GM18517 (cell line): ENCODE data around the gene C3orf80.
"Not testable (repeated sequence)": the region's sequence is repeated elsewhere in the genome, so short reads cannot be mapped to it uniquely, and the experiment has no call there.

Experiments
- ATAC-seq: cut with Tn5 transposase; IDR thresholded peaks from one replicate; pipeline ENCODE4 v1.9.1; 2021; ENCODE audit warnings: mild to moderate bottlenecking, moderate library complexity; ENCODE audit not compliant: unreplicated experiment

The C3orf80 gene

DNA sequence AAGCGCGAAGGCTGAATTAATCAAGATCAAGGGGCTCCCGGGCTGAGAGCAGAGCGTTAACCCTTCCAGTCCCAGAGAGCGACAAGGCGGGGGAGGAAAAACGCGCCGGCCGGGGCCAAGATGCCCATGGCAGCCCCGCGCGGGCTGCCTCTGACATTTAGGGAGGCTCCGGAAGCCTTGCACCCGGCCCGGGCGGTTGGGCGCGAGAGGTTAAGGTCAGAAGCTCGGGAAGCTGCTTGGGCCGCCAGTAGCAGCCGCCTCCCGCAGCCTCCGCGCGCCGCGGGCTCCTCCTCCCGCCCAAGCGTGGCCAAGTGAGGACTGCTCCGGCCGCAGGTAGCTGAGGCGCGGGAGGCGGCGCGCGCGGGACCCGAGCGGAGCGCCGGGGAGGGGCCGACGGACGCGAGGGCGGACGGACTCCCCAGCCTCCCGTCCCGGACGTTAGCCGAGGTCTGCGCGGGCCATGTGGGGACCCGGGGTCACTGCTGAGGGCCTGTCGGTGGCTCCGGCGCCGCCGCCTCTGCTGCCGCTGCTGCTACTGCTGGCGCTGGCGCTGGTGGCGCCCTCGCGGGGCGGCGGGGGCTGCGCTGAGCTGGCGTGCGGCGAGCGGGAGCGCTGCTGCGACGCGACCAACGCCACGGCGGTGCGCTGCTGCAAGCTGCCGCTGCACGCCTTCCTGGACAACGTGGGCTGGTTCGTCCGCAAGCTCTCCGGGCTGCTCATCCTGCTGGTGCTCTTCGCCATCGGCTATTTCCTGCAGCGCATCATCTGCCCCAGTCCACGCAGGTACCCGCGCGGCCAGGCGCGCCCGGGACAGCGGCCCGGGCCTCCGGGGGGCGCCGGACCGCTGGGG, at the start of gene C3orf80:
Gene C3orf80, plus strand, starts transcription at position 247 of the 850 bp plus-strand sequence. Its CDS starts 214 bp downstream, at position 461.
- ATAC-seq, result peak; percentile 73

DNA sequence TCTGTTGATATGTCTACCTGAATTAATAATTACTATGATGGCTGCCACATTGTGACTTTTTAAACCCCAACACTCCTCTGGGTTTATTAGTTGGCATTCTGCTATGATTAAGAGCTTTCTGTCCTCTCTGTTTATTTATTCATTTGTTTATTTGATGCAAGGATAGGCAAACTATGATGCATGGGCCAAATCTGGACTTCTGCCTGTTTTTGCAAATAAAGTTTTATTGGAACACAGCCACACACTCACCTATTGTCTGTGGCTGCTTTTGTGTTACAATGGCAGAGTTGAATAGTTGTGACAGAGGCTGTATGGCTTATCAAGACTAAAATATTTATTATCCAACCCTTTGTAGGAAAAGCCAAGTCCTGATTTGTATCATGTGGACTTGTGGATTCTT, 48.3 kb upstream of the C3orf80 start:
- ATAC-seq, result no peak

DNA sequence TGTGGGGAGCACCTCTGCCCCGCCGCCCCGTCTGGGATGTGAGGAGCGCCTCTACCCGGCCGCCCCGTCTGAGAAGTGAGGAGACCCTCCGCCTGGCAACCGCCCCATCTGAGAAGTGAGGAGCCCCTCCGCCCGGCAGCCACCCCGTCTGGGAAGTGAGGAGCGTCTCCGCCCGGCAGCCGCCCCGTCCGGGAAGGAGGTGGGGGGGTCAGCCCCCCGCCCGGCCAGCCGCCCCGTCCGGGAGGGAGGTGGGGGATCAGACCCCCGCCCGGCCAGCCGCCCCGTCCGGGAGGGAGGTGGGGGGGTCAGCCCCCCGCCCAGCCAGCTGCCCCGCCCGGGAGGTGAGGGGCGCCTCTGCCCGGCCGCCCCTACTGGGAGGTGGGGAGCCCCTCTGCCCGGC, 46.6 kb upstream of the C3orf80 start:
- not testable (repeated sequence) for ATAC-seq

DNA sequence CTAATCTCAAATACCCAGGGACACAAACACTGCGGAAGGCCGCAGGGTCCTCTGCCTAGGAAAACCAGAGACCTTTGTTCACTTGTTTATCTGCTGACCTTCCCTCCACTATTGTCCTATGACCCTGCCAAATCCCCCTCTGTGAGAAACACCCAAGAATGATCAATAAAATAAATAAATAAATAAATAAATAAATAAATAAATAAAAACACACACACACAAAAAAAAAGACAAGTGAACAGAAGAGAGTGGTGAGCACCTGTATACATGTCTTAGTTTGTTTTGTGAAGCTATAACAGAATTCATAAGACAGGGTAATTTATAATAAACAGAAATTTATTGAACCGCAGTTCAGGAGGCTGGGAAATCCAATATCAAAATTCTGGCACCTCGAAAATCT, 45.8 kb upstream of the C3orf80 start:
- ATAC-seq, result not testable (repeated sequence)

DNA sequence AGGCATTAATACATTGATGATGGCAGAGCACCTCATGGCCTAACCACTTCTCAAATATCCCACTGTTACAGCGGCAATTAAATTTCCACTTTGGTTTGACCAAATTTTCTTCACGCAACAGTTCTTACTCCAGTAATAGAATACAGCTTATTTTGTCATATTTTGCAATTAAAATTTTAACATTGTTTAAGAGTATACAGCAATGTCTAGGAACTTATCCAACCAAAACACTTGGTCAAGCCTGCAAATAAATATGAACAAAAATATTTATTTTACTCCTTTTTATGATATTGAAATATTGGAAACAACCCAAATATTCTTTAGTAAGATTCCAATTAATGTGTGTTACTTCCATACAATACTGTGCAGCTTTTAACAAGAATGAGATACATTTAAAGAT, 45.3 kb upstream of the C3orf80 start:
- ATAC-seq, result no peak

DNA sequence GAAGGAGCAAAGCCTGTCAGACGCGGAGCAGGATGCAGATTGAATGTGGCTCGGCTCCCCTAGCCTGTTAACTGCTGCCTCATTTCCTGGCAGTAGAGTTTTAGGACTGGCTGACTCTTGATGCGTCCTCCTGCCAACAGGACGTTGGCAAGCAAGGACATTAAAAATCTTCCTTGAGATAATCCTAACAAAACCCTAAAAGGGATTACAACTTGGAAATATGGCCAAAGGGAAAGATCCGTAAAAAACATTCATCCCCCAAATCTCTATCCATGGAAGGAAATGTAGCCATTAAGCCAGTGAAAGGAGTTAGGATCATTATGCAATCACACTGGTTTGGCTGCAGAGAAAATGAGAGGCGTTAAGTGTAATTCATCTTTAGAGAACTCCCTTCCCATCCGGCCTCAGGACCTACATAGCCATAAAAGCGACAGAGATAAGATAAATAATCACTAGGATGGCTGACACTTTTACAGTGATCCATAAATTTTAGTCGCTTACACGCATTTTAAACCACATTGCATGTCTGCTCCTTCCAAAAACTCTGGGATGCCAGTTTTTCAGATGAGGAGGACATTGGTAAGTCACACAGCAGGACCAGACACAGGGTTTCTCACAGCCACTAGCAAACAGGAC, 44.5 kb upstream of the C3orf80 start:
- ATAC-seq, result no peak

DNA sequence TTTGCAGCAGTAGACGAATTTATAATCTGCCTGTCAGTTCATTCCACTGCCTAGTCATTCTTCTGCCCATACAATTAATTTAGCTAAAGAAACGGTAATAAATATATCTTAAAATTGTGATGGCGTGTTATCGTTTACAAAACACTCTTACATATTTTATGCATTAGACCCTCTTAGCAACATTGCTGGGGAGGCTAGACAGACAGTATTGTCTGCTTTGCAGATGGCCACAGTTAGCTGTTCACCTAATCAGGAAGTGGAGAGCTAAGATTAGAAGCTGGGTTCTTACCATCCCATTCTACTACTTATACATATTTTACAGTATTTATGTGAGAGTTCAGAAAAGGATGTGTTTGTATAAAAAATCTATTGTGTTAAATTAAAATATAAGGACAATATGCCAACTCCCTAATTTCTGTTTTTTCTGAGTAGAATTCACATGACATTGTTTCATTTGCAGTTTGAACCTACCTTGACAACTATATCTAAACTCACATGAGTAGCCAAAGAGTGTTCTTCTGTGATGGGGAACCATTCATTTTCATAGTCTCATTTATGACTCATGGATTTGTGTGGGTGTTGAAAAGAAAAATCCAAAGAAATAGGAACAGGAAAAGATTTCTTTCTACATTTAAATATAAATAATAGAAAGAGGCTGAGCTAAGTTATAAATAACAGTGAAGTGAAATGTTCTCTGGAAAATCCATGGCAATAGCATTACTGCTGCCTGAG, 41.7 kb upstream of the C3orf80 start:
- no peak for ATAC-seq

DNA sequence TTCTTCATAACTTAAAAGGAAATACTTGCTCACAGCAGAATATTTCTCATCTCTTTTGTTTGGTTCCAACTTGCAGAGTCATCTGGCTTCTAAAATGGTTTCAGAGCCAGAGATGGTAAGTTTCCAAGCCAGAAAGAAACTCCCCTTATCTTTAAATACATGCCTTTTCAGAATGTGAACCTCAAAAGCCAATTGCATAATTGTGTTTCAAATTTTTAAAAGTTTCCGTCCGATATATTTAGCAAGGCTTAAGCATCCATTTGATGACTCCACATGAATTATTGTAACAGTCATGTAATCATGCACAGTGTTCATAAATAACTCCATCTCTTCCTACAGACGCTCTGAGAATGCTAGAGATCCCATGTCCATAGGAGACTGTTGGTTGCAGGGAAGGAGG, 40.6 kb upstream of the C3orf80 start:
- ATAC-seq, result no peak

DNA sequence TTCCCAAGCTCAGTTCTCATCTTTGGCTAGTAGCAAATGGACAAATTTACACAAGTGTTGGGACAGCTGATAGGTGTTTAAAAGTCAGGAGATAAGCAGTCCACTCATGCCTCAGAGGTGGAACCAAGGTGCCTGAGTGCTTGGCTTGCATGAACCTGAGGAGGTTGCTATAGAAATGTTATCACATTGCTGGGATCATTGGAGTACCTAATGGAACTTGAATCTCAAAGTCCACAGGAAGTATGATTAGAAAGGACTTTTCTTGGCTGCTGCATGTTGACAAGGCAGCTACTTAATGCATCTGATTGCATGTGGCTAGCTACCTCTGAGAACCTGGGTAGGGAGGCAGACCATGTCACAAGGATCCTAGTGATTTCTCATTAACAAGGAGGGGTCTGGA, 39.5 kb upstream of the C3orf80 start:
- no peak for ATAC-seq

DNA sequence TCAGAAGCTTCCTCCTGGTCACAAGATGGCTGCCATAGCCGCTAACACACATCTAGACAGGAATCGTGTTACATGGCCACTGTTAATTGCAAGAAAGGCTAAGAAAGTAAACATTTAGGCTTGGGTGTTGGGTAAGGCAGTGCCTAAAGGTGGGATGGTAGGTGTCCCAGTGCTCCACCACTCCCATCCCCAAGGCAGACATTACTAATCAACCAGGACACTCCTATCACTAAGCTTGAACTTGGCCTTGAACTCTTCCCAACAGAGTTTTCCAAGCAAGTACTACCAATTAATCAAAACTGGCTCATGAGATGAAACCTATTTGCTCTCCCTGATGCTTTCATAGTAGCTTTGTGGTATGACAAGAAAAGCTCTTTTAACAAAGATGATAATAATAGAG, 37.9 kb upstream of the C3orf80 start:
- no peak for ATAC-seq

DNA sequence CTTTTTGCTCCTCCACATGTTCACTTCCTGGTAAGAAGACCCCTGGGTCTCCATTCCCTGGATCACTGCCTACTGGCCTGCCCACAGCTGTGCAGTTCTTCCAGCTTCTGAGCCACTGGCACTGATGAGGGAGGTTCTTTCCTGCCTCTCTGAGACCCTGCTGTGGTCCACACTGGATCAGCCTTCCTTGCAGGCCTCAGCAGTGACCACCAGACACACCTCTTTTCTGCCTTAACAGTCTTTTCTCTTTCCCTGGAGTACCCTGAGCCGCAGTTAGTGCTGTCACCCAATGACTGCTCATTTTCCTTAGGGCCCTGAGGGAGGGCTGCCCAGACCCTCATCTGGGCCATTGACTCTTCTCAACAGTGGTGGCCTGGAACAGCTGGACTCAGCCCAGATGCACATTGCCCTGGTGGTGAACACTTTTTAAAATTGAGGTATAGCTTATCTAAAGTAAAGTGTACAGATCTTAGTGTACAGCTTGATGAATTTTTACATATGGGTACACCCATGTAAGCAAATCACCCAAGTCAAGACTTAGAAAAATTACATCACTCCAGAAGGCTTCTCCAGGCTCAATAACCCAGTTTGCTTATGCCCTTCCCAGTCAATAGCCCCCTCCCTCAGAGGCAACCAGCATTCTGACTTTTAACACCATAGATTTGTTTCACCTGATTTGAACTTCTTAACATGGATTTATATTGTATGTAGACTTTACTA, 32.8 kb upstream of the C3orf80 start:
- ATAC-seq, result no peak

DNA sequence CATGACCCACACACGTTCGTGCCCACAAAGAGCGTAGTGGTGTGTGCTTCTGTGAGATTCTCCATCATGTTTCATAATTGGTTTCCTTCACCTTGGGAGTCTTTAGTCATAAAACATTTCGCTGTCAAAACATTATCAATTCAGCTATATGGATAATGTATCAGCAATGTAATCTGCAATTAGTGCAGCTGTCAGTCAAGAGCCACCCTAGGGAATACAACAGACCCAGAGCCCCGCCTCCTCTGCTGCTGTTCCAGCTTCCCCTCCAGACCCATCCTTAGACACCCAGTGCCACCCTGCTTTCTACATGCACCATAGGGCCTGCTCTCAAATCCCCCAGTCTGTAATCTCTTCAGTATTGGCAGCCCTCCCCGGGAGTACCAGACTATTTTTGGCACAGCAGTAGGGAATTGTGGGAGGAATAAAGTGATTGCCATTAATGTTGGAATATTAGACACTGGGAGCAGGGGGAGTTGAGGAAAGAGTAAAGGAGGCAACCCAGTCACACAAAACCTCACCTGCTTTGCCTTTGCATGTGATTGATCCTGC, 31.5 kb upstream of the C3orf80 start:
- ATAC-seq, result no peak

DNA sequence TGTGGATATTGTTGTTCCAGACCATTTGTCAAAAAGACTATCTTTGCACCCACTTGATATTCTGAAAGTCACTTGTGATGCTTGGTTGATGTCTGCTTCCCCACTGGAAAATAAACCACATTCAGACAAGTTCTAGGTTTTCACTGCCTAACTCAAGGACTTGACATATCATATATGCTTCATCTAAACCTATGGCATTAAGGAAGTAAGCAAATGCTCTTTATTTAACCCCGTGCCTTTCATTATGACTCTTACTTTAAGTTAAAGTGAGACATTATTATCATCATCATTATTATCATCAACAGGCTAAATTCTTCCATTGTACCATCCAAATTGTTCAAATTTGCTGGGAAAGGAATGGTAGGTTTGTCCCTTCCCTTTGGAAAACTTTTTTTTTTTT, 30.8 kb upstream of the C3orf80 start:
- ATAC-seq, result no peak

DNA sequence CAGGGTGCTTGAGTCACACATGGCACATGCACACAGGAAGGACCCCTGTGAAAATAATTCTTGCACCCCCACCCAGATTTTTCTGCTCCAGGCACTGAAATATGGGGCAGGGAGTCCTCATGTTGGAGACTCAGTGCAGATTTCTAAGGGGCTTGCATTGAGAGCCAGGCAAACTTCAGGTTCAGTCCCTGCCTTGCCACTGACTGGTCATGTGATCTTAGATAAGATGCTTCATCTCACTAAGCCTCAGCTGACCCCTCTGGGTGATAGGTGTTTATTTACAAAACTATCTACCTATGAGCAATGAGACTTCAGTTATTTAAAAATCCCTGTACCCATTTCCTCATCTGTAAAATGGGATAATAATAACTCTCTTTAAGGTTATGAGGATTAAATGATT, 30.1 kb upstream of the C3orf80 start:
- ATAC-seq, result no peak

DNA sequence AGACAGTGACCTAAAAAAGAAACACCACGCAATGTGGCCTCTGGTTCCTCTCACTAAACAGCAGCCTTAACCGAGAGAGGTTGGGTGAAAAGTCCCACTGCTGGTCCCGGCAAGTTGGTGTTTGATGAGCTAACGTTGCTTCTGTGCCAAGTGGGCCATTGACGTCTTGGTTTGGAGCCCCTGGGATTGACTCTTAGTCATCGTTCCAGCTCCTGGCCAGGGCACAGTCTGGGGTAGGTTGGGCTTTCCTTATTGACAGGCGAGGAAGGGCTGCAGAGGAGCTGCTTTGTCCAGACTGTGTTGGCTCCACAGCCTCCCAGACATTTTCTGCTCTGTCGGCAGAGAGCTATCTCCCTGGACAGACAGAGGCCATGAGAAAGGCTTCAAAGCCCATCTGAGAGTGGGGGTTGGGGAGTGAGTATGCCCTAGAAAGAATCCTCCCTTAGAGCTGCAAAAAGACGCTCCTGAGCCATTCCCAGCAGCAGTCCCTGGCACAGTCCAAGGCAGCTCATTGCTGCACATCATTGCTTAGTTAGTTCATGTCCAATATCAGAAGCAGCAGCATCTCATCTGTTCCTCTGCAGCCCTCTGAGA, 28.6 kb upstream of the C3orf80 start:
- ATAC-seq, result no peak

DNA sequence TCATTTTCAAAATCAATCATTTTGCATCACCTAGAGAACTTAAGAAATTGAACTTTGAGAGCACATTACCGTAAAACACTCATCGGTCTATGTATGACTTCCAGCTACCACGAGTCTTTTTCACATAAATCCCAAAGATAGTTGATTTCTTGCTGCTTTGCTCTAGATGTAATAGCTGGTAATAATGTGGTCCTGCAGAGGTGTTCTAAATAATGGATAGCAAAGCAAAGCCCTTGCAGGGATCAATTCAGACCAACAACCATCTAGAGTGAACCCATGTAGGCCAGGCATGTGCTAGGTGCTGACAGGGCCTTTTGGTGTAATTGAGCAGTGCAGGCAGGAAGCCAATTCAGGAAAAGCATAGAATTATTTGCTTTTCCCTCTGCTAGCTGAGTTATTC, 26.1 kb upstream of the C3orf80 start:
- ATAC-seq, result no peak

DNA sequence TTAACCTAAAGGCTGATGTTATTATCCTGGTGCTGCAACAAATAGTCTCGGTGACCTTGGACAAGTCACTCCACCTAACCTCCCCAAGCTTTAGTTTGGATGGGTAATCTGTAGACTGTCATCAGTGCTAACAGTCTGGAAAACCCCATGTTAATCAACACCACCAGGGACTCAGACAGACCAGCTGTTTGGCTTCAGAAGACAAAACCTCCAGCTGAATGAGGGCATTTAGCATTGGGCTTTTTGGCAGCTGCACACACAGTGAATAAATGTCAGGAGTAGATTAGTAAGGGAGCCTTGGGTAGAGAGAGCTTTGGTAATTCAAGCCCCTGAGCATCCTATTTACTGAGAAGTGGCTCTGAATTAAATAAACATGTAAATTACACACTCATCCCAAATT, 24.9 kb upstream of the C3orf80 start:
- ATAC-seq, result no peak

DNA sequence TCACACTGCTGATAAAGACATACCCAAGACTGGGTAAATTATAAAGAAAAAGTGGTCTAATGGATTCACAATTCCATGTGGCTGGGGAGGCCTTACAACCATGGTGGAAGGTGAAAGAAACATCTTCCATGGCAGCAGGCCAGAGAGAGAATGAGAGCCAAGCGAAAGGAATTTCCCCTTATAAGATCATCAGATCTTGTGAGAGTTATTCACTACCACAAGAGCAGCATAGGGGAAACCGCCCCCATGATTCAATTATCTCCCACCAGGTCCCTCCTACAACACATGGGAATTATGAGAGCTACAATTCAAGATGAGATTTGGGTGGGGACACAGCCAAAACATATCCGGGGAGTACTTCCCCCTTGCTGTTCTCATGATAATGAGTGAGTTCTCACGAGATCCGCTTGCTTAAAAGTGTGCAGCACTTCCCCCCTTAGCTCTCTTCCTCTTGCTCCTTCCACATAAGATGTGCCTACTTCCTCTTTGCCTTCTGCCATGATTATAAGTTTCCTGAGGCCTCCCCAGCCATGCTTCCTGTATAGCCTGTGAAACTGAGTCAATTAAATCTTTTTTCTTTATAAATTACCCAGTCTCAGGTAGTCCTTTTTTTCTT, 20.7 kb upstream of the C3orf80 start:
- not testable (repeated sequence) for ATAC-seq

DNA sequence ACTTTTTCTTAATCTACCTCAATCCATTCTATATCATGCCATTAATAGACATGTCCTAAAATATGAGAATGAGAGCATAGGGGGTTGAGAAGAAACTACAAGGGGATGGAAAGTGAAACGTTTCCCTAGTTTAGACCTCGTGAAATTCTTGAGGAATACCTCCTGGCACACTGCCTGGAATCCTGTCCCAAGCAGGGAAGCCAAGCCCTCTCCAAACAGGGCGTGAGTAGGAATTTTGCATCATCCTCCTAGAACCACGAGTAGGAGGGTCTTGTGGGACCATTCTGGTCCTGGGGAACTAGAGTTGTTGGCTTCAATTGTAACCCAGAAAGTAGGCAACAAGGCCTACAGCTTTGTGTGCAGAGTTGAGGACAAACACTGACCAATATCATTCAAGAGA, 19.6 kb upstream of the C3orf80 start:
- no peak for ATAC-seq

DNA sequence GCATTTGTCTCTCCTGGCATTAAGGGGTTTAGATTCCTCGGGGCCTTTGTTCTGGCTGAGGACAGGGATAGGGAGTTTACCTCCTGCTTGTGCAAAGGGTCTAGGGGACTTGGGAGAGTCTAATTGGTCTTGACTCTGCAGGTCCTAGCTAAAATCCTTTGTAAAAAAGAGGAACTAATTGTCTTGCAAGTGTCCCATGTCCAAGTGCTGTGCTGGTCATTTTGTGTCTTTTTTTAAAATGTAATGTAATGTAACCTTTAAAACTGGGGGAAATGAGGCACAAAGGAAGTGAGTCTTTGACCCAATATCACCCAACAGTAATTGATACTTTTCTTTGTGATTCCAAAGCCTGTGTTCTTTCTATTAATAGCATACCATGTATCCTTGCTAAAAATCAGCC, 14.9 kb upstream of the C3orf80 start:
- ATAC-seq, result no peak
